HT-29 (cell line): ENCODE results near the gene SLC43A3. TPM values are rescaled to one million over a fixed set of nuclear protein-coding genes. Genes with fewer than 3 reads are reported as not detected.

ENCODE experiments used
- DNase-seq: peaks from one replicate; pipeline ENCODE4 v3.0.0-alpha.2; 2015; ENCODE audit warnings: low spot score
- total RNA-seq: library from RNA; depleted of rRNA; stranded (reverse); fragments of >200 nt; shearing (Covaris generic); gene quantifications from 2 replicates; pipeline ENCODE4 v1.2.3, GENCODE V29; 2014; rRNA removed

The SLC43A3 gene
- total RNA-seq: not detected in 2 replicates

DNA sequence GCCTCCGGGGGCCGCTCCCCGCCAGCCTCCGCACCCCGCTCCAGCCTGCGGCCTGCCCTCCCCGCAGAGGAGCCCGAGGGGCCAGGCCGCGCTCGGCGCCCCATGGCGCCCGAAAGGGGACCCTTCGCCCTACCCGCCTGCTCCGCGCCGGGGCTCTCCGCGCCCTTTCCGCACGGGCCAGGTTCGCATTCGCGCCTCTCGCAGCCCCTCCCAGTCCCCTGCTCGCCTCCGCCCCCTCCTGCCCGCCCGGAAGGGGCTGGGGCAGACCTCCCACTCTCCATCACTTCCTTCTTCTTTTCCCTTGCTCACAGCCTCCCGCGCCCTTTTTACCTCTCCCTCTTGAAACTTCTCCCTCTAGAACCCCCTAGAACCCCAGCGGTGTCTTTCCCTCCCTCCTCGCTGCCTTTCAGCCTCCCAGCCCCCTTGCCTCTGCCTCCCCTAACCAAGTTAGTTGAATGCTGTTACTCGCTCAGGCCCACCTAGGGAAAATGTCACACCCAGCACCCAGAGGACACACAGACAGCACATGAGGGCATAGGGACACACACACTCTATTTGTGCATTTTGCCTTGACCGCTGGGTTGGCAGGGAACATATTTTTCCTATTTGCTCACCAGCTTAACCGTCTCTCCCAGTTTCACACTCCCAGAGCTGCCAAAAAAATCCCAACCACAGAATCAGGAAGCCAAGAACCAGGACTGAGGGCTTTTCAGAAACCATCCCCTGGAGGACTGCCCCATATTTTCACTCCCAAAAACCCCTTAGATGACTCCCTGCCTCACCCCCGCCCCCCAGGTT, at the start of gene SLC43A3:
SLC43A3 (minus strand) TSS at position 193 of the 798 bp plus-strand sequence. CDS start 949 bp downstream, outside the sequence.
- no peak for DNase-seq

DNA sequence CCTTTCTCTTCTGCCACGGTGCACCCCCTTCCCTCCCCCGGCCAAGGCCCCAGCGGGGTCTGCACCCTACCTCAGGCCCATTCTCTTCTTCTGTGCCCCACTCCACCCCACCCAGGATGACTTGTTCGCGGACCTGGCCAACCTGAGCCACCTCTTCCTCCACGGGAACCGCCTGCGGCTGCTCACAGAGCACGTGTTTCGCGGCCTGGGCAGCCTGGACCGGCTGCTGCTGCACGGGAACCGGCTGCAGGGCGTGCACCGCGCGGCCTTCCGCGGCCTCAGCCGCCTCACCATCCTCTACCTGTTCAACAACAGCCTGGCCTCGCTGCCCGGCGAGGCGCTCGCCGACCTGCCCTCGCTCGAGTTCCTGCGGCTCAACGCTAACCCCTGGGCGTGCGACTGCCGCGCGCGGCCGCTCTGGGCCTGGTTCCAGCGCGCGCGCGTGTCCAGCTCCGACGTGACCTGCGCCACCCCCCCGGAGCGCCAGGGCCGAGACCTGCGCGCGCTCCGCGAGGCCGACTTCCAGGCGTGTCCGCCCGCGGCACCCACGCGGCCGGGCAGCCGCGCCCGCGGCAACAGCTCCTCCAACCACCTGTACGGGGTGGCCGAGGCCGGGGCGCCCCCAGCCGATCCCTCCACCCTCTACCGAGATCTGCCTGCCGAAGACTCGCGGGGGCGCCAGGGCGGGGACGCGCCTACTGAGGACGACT, 49.3 kb upstream of the SLC43A3 start:
- peak; percentile 39 for DNase-seq

DNA sequence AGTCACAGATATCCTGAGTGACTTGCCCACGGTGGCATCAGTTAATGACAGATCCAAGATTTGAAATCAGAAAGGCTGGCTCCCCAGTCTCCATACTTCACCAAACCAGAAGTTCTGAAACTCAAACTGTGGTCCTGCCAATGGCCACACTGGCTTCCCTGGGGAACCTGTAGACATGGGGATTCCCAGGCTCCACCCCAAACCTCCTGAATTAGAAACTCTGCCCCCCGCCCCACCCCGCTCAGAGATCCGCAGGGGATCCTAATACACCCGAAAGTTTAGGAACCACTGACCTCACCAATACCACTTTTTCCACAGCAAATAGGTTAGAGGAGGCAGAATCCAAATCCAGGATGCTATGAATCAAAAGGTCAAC, 48.7 kb upstream of the SLC43A3 start:
- DNase-seq: no peak

DNA sequence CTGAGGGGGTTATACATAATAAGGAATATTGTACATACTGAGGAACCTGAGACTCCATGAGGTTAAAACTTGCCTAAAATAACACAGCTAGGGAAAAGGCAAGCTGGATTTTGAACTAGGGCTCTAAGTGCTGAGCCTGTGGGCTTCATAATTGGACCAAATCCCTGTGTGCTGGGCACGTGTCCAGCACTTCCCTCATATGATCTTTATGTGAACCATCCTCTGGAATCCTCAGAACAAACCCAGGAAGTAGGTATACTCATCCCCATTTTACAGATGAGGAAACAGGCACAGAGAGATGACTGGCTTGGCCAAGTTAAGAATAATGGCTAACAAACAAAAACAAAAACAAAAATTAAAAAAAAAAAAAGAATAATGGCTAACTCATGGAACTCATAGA, 48.3 kb upstream of the SLC43A3 start:
- DNase-seq: no peak

DNA sequence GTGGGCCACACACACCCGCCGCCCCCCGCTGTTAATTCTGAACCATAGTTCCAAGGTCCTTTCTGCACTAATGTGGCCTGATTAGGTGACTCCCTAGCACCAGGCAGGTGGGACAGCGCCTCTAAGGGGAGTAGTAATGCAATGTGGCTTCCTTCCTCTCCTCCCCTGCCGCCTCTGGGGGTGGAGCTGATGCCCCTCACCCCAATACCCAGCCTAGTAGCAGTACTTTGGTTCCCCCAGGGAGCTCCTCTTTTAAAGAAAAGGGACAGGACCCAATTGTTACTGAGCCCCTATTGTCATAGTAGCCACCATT, 47.8 kb upstream of the SLC43A3 start:
- no peak for DNase-seq

DNA sequence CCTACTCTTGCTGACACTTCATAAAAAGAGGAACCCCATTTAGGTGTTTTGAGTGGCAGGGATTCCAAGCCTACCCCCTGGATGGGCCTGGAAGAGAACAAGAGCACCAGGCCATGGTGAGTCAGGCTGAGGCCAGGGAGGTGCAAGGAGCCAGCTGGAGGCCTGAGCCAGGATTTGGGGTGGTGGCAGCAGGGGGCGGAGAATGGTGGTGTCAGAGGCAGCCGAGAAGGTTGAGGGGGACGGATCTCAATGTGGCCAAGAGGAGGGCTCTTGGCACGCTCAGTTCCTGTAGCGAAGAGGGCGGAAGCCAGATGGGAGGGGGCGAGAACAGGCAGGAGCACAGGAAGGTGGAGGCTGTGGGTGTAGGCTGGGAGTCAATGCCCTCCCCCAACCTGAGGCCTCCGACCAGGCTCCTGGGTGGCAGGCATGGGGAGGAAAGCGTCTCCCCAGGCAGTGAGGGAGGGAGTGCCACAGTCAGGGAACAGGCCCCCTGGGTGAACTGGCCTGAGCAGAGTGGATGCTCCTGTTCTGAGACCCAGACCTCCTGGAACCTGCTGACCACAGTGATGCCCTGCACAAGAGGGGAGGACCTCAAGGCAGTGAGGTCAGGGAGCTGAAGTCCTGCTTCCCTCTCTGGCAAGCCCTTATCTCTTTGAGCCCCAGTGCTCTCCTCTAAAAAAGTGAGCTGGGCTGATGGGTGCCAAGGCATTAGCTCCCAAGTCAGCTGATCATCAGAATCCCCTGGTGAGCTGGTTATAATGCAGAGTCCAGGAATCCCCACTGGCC, 47.3 kb upstream of the SLC43A3 start:
- no peak for DNase-seq

DNA sequence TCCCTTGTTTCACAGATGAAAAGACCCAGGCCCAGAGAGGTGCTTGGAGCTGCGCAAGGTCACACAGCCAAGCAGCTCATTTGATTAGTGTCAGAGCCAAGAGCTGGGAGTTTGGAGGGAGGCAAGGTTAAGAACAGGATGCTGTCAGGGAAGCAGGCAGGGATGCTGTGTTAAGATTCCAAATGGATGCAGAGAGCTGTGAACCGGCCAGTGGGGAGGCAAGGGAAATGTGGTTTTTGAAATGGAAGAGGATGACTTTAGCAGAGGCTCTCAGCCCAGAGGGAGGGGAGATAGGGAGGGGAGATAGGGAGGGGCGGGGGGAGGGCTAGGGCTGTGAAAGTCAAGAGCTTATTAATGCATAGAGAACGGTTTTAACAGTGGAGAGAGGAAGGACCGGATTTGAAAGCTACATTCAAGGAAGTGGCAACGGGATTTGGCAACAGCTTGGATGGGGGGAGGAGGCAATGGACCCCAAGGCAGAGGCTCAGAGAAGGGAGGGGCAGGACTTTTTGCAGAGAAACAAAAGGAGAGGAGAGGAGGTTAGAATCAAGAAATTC, 46.4 kb upstream of the SLC43A3 start:
- DNase-seq: no peak

DNA sequence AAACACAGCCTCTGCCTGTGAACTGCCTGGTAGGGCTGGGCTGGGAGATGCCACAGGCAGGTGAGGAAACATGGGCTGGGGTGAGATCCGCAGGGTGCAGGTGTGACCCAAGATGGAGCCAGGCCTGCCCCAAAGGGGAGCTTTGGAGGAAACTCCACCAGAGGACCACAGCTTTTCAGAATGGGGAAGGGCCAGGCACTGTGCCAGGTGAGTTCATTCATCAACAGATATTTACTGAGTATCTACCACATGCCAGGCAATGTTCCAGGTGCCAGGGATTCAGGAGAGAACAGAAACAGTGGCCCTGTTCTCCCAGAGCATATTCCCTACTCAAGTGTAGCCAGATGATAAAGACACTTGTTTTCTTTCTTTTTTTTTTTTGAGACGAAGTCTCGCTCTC, 44.6 kb upstream of the SLC43A3 start:
- no peak for DNase-seq

DNA sequence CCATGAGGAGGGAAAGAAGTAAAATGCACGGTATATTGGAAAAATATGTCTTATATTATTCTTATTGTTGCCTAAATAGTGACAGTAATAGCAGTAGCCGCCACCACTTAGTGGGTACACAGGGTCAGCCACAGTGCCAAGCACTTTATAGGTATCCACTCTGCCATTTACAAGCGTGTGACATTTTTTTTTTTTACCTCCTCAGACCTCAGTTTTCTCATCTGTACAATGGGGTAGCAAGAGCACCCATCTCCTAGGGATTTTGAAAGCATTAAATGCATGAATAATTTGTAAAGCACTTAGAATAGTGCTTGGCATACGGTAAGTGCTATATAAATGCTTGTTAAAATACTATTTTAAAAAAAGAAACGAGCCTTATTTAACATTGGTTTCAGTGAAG, 42.3 kb upstream of the SLC43A3 start:
- no peak for DNase-seq

DNA sequence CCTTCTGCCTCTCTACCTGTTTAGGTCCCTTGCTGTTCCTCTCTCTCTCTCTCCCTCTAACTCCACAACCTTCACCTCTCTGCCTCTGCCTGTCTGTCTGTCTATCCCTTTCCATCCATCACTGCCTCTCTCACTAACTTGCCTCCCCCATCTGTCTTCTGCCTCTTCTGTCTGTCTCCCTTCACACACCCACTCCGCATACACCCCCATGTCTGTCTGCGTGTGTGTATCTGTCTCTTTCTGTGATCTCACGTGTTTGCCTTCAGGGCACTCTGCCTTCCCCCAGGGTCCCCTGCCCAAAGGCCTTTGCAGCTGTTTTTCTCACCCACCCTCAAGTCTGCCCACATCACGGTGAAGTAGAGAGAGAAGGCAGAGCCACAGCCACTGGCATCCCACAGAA, 41.4 kb upstream of the SLC43A3 start:
- no peak for DNase-seq

DNA sequence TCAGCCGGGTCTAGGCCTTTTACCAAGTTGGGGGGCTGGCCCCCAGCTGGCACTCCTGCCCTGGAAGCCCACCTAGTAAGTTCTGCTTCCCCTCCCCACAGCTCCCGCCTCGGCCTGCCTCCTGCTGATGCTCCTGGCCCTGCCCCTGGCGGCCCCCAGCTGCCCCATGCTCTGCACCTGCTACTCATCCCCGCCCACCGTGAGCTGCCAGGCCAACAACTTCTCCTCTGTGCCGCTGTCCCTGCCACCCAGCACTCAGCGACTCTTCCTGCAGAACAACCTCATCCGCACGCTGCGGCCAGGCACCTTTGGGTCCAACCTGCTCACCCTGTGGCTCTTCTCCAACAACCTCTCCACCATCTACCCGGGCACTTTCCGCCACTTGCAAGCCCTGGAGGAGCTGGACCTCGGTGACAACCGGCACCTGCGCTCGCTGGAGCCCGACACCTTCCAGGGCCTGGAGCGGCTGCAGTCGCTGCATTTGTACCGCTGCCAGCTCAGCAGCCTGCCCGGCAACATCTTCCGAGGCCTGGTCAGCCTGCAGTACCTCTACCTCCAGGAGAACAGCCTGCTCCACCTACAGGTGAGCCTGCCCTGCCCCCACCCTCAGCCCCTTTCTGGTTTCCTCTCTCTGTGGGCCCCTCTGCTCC, 40.7 kb upstream of the SLC43A3 start:
- DNase-seq: no peak

DNA sequence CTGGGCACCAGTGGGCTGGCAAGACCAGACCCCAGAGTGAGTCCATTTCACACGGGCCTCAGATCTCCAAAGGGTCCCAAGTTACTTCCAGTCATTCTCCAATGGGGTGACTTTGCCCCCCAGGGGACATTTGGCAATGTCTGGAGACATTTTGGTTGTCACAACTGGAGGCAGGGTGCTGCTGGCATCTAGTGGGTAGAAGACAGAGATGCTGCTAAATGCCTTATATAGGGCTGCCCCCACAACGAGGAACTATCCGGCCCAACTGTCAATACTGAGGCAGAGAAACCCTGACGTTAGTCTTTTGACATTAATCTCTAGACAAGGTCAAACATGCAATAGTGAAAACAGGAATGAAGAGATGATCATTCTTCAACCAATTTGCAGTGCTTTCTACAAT, 39.8 kb upstream of the SLC43A3 start:
- DNase-seq: no peak

DNA sequence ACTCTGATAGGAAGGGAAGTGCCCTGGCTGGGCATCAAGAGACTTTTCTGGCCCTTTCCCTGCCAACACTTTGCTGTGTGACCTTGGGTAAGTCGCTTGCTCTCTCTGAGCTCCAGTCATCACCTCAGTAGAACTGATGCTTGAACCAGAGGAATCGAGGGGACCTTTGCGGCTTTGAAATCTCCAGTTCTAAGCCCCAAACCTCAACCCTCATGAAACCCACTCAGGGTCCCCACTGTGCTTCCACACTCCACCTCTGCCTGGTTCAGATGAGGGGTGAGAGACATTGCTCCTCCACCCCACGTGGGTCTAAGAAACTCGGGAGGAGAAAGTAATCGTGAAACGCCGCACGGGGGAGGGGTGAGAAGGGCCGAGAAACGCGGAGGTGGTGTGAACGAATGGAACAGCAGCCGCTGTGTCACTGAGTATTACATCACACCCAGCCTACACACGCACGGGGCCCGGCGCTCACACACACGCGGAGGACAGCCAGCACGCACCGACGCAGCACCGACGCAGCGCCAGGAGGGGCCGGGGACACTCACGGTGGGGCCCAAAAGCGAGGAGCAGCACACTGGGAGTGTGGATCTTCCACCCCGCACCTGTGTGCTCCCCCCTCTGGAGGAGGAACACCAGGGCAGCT, 37.7 kb upstream of the SLC43A3 start:
- DNase-seq: no peak

DNA sequence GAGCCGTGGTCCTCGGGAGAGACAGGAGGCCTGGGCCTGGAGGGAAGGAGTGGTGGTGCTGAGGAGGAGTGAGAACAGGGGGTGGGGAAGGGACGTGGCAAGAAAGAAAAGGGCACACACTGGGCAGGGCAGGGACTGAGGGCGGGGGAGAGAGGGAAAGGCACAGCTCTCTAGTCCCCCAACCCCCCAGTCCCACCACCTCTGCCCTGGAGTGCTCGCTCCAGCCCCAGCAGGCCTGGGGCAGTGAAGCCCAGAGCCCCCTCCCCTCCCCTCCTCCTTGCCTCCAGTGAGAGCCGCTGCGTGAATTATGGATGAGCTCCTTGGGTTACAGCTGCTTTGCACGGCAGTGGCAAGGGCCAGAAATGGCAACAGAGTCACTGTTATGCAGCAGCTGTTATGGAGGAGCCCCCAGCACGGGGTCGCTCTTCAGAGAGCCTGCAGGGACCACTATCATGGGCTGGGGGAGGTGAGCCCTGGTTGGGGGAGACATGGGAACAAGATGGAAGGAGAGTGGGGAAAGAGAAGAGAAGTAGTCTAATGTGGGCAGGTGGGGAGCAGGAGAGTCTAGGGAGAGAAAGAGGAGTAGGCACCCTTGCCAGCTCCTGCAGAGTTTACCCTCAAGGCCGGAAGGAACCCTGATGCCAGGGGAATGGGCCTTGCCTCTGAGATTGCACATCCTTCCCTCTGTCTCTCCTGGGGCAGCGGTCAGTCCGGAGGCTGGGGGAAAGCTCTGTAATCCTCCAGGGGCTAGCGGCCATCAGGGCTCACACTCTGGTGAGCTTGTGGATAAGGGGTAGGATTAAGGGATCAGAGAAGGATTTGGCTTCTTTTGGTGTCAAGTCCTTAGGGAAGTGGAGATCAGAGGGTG, 37.0 kb upstream of the SLC43A3 start:
- no peak for DNase-seq

DNA sequence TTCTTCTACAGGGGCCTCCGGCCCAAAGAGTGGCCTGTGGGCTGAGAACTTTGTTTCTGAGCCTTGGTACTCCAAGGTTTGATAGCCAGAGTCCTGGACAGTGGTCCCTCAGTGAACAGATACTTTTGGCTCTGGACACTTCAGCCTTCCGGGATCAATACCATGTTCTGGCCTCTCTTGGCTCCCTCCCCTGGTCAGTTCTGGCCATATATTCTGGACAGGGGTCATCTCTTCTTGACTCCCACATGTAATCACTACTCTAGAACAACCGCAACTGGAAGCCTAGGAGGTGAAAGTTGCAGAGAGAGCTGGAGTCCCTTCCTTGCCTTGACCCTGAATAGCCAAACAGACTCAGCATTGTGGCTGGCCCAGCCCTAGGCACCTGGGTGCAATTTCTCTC, 35.7 kb upstream of the SLC43A3 start:
- DNase-seq: no peak

DNA sequence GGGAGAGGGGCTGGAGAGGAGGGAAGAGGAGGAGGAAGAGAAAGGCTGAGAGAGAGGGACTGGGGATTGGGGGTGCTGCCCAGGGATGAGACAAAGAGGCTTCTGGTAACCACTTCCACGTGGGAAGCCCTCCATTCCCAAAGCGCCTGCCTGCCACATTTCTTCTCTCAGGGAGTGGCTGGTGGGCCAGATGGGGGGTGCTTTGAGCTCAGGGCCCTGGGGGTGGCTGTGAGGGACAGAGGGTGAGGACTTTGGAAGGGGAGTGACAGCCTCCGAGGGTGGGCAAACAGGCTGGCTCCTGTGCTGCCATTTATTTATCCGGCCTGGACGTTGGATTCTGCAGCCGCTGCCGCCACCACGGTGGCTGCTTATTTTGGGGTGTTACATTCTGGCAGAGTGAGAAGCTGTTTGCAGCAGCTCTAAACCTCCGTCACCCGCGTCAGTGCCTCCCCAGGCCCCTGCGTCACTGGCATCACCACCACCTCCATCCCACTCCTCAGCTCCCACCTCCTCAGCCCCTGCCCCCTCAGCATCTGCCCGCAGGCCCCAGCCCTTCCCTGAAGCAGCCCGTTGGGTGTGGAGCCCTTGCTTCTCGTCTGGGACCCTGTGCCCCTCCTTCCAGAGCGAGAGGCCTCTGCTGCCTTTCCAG, 35.0 kb upstream of the SLC43A3 start:
- no peak for DNase-seq

DNA sequence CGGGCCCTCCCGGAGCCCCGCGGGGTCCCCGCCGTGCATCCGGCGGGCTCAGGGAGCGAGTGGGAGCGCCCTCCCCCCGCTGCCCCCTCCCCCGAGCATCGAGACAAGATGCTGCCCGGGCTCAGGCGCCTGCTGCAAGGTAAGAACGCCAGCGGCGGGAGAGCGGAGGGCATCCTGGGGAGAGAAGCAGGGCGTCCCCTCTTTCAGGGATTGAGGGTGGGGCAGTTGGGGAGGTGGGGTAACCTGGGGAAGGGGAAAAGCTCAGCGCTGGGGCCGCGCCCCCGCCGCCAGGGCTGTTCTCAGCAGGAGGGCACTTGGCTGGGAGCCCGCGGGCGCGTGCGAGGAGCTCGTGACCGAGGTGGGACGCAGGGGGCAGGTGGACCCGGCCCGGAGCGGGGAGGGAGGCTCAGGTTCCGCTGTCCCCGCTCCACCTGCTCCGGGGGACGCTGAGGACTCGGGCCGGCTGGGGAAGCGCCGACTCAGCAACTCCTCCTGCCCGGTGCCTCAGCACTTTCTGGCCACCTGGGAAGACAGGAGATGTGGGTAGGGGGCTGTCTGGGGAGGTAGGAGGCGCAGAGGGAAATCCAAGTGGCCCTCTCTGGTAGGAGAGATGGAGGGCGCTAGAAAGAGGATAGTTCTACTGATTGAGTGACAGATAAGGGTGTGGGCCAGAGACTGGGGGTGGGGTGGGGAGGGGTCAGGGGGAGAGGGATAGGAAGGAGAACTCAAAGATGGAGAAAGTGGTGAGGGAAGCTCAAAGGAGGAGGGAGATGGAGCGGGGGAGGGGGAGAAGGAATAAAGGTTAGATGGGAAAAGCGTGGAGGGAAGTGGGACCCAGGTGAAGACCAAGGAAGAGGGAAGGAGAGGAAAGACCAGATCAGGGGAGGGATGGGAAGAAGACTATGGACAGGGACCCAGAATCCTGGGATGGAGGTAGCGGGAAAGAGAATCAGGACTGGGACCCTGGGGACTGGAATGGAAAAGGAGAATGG, 34.1 kb upstream of the SLC43A3 start:
- DNase-seq: no peak

DNA sequence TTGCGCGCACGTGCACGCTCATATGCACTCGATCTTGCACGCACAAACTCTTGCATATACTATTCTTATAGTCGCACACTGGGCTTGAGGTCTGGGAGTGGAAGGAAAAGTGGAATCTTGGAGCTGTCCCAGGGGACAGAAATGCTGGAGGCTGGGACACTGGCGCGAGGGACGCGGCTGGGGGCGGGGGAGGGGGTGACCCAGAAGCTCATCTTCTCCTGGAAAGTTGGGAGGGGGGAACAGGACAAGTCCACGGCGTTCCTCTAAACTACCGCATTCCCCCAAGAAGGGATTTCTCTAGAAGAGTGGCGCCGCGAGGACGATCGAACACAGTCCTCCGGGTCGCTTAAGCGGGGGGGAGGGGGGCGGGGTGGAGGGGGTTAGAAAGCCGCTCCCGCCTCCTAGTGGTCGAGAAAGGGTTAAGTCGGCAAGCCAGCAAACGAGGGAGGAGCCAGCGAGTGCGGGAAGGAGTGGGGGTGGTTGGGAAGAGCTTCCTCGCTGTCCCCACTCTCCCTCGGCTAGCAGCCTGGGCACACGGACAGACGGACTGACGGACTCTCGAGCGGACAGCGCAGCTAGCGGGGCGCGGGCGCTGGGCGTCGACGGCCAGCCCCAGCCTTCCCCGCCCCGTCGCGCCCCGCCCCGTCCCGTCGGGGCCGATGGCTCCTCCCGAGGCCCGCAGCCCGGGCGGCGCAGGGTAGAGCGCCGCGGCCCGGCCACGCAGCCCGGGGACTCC, 33.3 kb upstream of the SLC43A3 start, which contains the start of gene RTN4RL2:
RTN4RL2 (plus strand) TSS at position 507 of the 736 bp plus-strand sequence. CDS start 338 bp downstream, outside the sequence.
- DNase-seq: peak; percentile 61
